HEK293 (cell line): ENCODE measurements around the gene WDR13.
"Not testable (repeated sequence)": the region's sequence is repeated elsewhere in the genome, so short reads cannot be mapped to it uniquely, and the experiment has no call there.

ENCODE experiments used
- CTCF ChIA-PET: fragments of 350-600 bp; formaldehyde crosslinking; extraction: SDS; loops from one replicate; lab custom pipeline; 2021; ENCODE audit warnings: antibody characterized with exemption; lab: Yijun Ruan, JAX
- POLR2A ChIA-PET: fragments of 300-600 bp; formaldehyde crosslinking; extraction: SDS; loops from one replicate; lab custom pipeline; 2020; ENCODE audit warnings: antibody characterized with exemption, inconsistent platforms; lab: Yijun Ruan, JAX
- H3K27ac ChIP-seq: fragments of 200-500 bp; sonication (Bioruptor generic); 2 replicates; pipeline ENCODE4 v1.5.1; 2014; ENCODE audit warnings: low read depth, low read length, control low read depth, inconsistent platforms; ENCODE audit errors: extremely low read depth
- H3K36me3 ChIP-seq, 2 experiments: fragments of 200-500 bp in 1 of 2; sonication (Bioruptor generic) in 1 of 2; 1 replicate in 1 of 2; 2 replicates in 1 of 2; pipeline ENCODE4 v1.5.1; 2014 to 2017; ENCODE audit warnings: inconsistent platforms in 2 of 2, low read length in 2 of 2; ENCODE audit not compliant: control insufficient read depth in 2 of 2, insufficient read depth in 1 of 2
- H3K4me1 ChIP-seq: fragments of 200-500 bp; sonication (Bioruptor generic); 2 replicates; pipeline ENCODE4 v1.5.1; 2014; ENCODE audit warnings: mild to moderate bottlenecking, low read length, inconsistent platforms; ENCODE audit not compliant: control insufficient read depth, insufficient read depth
- H3K4me3 ChIP-seq: 2 replicates; pipeline ENCODE4 v1.5.1; 2011; ENCODE audit warnings: low read depth, mild to moderate bottlenecking, control low read depth, low read length, moderate library complexity
- H3K9me3 ChIP-seq: fragments of 200-500 bp; sonication (Bioruptor generic); 2 replicates; pipeline ENCODE4 v1.5.1; 2014; ENCODE audit warnings: low read depth, low read length, inconsistent platforms; ENCODE audit not compliant: control insufficient read depth, insufficient read depth
- BCL11A ChIP-seq: fragments of 450-650 bp; formaldehyde crosslinking; IDR thresholded peaks from 2 replicates; pipeline ENCODE4 v1.5.1; 2016; ENCODE audit warnings: low read depth, missing biosample characterization, missing genetic modification characterization
- HIC1 ChIP-seq: fragments of 450-650 bp; formaldehyde crosslinking; IDR thresholded peaks from 2 replicates; pipeline ENCODE4 v1.5.1; 2016; ENCODE audit warnings: missing biosample characterization, missing genetic modification characterization
- HOXC10 ChIP-seq: sonication (generic); formaldehyde crosslinking; IDR thresholded peaks from 2 replicates; pipeline ENCODE4 v1.8.1; 2023; ENCODE audit warnings: mild to moderate bottlenecking, missing genetic modification reagents
- MYNN ChIP-seq: fragments of 450-650 bp; formaldehyde crosslinking; IDR thresholded peaks from 2 replicates; pipeline ENCODE4 v1.5.1; 2016; ENCODE audit warnings: missing biosample characterization, missing genetic modification characterization, borderline replicate concordance
- MZF1 ChIP-seq: fragments of 450-650 bp; formaldehyde crosslinking; IDR thresholded peaks from 2 replicates; pipeline ENCODE4 v1.5.1; 2017; ENCODE audit warnings: missing biosample characterization, missing genetic modification characterization, borderline replicate concordance
- ZBTB48 ChIP-seq: fragments of 450-650 bp; formaldehyde crosslinking; IDR thresholded peaks from 2 replicates; pipeline ENCODE4 v1.5.1; 2016; ENCODE audit warnings: missing biosample characterization, missing genetic modification characterization
- ZBTB6 ChIP-seq: fragments of 450-650 bp; formaldehyde crosslinking; IDR thresholded peaks from 2 replicates; pipeline ENCODE4 v1.5.1; 2017; ENCODE audit warnings: missing biosample characterization, missing genetic modification characterization
- ZBTB7A ChIP-seq: fragments of 450-650 bp; formaldehyde crosslinking; IDR thresholded peaks from 2 replicates; pipeline ENCODE4 v1.5.1; 2016; ENCODE audit warnings: low read depth, missing biosample characterization, missing genetic modification characterization
- ZNF155 ChIP-seq: fragments of 450-650 bp; formaldehyde crosslinking; IDR thresholded peaks from 2 replicates; pipeline ENCODE4 v1.5.1; 2016; ENCODE audit warnings: missing biosample characterization, missing genetic modification characterization
- ZNF16 ChIP-seq: fragments of 450-650 bp; formaldehyde crosslinking; IDR thresholded peaks from 2 replicates; pipeline ENCODE4 v1.5.1; 2016; ENCODE audit warnings: low read depth, missing biosample characterization, missing genetic modification characterization
- ZNF398 ChIP-seq: fragments of 450-650 bp; formaldehyde crosslinking; IDR thresholded peaks from 2 replicates; pipeline ENCODE4 v1.5.1; 2017; ENCODE audit warnings: missing biosample characterization, missing genetic modification characterization
- ZNF510 ChIP-seq: fragments of 450-650 bp; formaldehyde crosslinking; IDR thresholded peaks from 2 replicates; pipeline ENCODE4 v1.5.1; 2018; ENCODE audit warnings: mild to moderate bottlenecking, missing genetic modification characterization, missing biosample characterization; ENCODE audit not compliant: insufficient replicate concordance
- ZNF513 ChIP-seq: fragments of 450-650 bp; IDR thresholded peaks from 2 replicates; pipeline ENCODE4 v1.5.1; 2018; ENCODE audit warnings: missing biosample characterization, missing genetic modification characterization
- ZNF580 ChIP-seq: fragments of 450-650 bp; formaldehyde crosslinking; IDR thresholded peaks from 2 replicates; pipeline ENCODE4 v1.5.1; 2016; ENCODE audit warnings: missing biosample characterization, missing genetic modification characterization
- ZNF747 ChIP-seq: fragments of 450-650 bp; formaldehyde crosslinking; IDR thresholded peaks from 2 replicates; pipeline ENCODE4 v1.5.1; 2016; ENCODE audit warnings: missing biosample characterization, missing genetic modification characterization

The WDR13 gene

GRCh38 chrX:48548871-48549270 lies 48.4 kb upstream of the WDR13 start:
- Histone ChIP-seq H3K36me3 (peaks cover 8 to 28% of the 10 kb centered on the region in 2 experiments; a peak in 2 of 3 replicates), H3K9me3 (no peaks in the 10 kb centered on the region), H3K4me1 (no peaks in the 10 kb centered on the region), H3K4me3 (no peak overlapping the region), H3K27ac (no peak overlapping the region)
- TF ChIP-seq ZBTB7A (no peak), ZNF16 (tag by site-specific recombination) (no peak), HIC1 (no peak), ZNF398 (no peak), ZBTB48 (tag by site-specific recombination) (no peak), MYNN (tag by site-specific recombination) (no peak), ZNF580 (no peak), HOXC10 (no peak), BCL11A (tag by site-specific recombination) (no peak), ZNF747 (no peak), ZNF510 (tag by site-specific recombination) (no peak), ZBTB6 (tag by site-specific recombination) (no peak), ZNF513 (tag by site-specific recombination) (no peak), MZF1 (no peak), ZNF155 (tag by site-specific recombination) (no peak)
- CTCF ChIA-PET: interaction anchor here (0.5 kb wide), 1 partner anchor 44 kb away, joined by 3 read pairs; no protein-coding TSS in a partner anchor
- POLR2A ChIA-PET: interaction anchor here (2.3 kb wide), 1 partner anchor 9 kb away, joined by 7 read pairs; the partner anchor contains the start of gene TBC1D25

GRCh38 chrX:48555731-48556325 lies 41.5 kb upstream of the WDR13 start:
- H3K4me3 ChIP-seq, H3K4me1 ChIP-seq, H3K27ac ChIP-seq, CTCF ChIA-PET, H3K9me3 ChIP-seq: not testable (repeated sequence)
- POLR2A ChIA-PET: interaction anchor here (0.7 kb wide), 1 partner anchor 23 kb away, joined by 5 read pairs; no protein-coding TSS in a partner anchor
- H3K36me3 ChIP-seq: peaks cover 8 to 46% of the 10 kb centered on the region in 2 experiments; a peak in 2 of 3 replicates
